ENCODE measurements around the gene FGGY.
"Not testable (repeated sequence)": the region's sequence is repeated elsewhere in the genome, so short reads cannot be mapped to it uniquely, and the experiment has no call there.

Gene FGGY

DNA sequence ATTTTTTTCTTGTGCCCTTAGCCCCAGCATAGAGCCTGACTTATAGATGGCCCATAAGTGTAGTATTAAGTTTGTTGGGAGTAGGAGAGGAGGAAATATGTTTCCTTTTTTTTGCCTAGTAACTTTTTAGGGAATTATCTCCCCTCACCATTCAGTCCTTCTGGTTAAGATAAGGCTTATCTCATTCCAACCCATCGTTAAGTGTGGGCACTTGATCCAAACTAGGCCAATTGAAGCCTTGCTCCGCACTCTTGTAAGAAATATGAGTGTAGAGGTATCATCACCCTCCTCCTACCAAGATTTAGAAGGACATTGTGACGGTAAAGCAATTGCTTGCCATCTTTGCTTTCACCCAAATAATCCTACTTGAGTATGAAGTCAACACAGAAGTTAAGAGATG, 8.8 kb upstream of the FGGY start:
- DNase-seq (ENCODE audit: low spot score), result no peak

DNA sequence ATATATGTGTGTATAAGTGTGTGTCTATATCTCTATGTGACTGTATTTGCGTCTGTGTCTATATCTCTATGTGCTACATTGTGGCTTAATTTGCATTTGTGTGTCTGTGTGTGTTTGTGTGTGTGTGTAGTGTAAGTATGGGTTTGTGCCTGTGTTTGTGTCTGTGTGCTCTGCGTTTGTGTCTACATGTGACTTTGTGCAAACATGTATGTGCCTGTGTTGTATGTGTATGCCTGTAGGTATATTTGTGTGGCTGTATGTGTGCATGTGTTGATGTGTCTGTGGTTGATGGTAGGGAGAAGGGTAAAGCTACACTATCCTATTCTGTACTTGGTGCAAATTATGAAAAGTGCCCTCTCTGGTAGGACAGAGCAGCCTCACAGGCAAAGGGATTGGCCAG, 7.3 kb upstream of the FGGY start:
- DNase-seq (ENCODE audit: low spot score), result no peak

DNA sequence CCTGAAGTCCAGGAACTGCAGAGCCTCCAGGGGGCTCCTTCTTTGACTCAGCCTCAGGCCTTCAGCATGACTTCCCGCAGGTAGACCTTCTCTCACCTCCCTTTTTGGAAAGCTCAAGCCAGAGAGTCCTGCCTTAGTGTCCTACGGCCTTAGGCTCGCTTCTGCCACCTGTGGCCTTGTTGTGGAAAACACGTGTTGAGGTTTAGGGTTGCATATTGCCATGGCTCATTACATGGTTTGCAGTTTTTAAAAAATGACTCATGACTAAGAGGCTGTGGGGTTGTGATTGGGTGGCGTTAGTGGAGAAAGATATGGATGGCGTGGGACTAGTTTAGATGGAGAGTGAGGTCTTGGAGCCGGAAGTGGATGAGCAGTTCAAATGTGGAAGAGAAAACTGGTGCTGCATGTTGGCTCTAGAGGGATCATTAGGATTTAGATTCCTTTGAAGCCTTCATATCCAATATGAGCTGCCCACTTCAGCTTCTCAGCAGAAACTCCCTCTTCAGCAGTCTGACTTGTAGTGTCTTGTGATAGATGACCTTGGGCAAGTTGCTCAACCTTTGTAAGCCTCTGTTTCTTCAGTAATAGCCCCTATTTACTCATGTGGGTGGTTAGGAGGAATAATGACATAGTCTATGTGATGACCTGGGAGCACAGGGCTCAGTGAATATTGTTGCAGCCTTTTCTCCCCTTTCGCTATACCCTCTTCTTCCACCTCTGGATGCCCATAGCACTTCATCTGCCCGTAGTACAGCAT, 6.5 kb upstream of the FGGY start:
- DNase-seq (ENCODE audit: low spot score), result peak; percentile 63

DNA sequence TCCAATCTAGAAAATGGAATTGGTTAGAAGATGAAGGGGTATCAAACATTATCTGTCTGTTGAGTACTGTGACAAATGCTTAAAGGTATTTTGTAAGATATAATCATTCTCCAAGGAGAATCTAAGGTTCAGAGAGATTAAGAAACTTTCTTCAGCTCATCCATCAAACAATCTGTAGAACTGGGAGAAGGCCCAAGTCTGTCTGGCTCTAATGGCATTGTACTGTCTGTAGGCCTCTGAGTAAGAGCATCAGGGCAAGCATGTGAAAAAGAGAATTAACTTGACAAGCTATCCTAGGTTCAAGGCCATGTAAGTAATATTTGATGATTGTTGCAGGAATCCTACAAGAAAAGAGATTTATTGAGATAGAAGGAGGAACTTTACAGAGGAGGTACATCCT, 5.3 kb upstream of the FGGY start:
- no peak for DNase-seq (ENCODE audit: low spot score)

DNA sequence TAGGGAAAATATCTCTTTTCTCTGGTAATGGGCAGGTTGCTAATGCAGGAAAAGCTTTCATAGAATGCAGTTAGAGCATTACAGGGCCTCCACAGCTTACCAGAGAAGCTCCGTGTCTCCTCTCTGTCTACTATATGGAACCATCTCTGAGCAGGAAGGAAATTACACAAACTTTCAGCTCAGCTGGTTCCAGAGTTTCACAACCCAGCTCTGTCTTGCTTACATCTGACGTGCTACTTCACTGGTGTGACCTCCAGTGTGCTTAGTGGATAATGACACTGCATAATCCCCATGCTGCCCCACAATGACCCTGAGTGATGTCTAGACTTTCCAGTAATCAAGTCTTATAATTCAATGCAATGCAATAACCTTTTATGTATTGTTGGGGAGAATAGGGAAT, 4.3 kb upstream of the FGGY start:
- no peak for DNase-seq (ENCODE audit: low spot score)

DNA sequence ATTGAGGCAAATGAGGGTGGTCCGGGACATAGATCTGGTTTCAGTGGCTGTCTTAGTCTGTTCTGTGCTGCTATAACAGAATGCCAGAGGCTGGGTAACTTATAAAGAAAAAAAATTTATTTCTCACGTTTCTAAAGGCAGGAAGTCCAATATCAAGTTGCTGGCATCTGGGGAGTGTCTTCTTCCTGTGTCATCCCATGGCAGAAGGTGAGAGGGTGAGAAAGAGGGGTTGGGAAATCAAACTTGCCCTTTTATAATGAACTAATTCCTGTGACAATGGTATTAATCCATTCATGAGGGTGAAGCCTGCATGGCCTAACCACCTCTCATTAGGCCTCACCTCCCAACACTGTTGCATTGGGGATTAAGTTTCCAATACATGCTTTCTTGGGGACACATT, 3.7 kb upstream of the FGGY start:
- DNase-seq (ENCODE audit: low spot score), result no peak

DNA sequence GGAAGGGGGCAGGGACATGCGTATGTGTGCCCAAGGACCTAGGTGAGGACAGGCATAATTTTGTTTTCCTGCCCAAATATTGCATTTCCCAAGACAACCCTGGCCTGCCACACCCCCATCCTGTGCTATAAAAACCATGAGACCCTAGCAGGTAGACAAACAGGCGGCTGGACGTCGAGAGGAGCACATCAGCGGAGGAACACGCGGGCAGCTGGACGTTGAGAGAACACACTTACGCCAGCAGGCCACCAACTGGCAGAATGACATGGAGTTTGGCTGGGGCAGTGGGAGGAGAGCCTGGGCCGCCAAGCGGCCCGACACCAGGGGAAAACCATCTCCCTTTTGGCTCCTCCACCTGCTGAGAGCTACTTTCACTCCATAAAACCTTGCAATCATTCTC, 3.0 kb upstream of the FGGY start:
- DNase-seq (ENCODE audit: low spot score), result no peak

DNA sequence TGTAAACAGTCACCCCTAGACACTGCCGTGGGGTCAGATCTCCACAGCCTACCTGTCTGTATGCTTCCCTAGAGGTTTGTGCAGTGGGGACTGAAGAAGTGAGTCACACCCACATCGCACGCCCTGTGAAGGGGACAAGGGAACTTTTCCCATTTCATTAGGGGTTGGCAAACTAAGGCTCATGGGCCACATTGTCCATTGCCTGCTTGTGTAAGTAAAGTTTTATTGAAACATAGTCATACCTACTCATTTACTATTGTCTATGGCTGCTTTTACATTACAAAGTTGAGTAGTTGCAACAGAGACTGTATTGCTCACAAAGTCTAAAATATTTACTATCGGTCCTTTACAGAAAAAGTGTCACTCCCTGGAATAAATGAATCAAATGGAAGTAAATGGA, 2.5 kb upstream of the FGGY start:
- DNase-seq (ENCODE audit: low spot score), result no peak

DNA sequence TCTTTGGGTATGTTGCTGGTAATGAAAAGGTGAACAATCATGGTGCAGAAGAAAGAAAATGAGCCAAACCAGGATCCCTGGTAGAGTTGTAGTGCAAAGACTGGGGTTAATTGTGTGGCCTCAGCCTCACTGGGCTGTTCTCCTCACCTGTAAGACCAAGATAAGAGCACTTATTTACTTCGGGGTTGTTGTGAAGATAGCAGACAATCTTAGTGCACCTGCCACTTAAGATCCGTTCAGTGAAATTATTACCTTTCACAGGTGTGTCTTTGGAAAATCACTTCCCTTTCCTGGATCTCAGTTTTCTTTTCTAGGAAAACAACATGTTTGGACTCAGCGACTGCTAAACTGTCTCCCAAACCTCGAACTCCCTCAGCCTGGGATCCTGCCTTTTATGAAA, 1.3 kb upstream of the FGGY start:
- DNase-seq (ENCODE audit: low spot score), result no peak

DNA sequence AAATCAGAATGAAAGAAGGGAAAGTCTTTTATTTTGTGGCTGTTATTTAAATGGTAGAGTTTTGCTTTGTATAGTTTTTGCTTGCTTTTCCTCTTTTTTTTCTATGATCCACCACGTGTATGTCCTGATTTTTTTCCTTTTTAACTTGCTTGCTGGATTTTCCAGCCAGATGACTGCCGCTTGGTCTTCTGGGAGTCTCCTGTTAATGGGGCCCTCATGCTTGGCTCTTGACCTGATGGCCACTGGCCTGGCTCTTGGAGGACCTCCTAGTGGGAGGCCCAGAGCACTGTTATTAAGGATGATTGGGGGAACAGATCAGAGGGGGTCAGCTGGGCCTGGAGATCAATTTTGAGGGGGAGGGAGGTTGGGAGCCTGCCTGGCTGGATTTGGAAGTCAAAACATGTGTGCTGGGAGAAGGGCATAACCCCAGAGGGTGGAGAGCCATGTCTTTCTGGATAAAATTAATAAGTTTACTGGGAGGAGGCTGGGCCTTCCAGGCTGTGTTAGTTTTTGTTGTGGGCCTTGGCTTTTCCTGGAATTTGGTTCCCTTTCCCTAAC, 1.2 kb downstream of the FGGY start:
- peak; percentile 32 for DNase-seq (ENCODE audit: low spot score)

DNA sequence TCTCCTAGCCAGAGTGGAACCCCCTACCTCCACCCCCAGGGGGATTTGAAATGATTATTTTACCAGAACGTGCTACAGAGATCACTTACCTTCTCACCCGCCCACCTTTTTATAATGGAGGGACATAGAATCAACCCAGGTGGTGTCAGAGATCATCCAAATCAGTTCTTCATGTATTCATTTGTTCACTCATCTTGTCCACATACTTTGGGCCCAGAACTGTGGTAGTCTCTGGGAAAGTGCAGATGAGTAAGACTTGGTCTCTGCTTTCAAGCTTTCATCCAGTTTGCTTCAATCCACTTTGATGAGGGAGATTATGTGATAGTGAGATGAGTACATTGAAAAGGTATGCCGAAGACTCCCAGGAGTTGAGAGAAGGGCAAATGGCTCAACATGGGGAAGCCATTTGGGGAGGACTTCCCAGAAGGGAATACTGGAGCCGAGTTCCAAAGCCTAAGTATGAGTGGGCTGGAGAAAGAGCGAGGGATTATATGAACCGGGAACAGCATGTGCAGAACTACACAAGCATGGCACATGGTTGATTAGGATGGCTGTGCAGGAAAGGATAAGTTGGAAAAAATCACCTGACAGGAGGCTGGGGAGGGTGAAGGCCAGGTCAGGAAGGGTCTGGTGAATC, 1.9 kb downstream of the FGGY start:
- no peak for DNase-seq (ENCODE audit: low spot score)

DNA sequence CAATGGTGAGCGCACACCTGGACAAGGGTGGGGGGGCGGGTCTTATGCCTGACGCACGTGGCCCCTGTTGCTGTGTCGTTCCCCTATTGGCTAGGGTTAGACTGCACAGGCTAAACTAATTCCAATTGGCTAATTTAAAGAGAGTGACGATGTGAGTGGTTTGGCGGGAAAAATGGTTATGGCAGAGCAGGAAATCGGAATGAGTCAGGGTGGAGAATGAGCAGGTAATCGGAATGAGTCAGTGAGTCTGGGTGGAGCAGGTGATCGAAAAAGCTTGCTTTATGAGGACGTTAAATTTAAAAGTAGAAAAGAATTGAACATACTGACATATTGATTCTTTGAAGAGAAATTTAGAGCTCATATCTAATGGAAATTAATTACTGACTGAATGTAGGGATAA, 2.8 kb downstream of the FGGY start:
- not testable (repeated sequence) for DNase-seq (ENCODE audit: low spot score)

DNA sequence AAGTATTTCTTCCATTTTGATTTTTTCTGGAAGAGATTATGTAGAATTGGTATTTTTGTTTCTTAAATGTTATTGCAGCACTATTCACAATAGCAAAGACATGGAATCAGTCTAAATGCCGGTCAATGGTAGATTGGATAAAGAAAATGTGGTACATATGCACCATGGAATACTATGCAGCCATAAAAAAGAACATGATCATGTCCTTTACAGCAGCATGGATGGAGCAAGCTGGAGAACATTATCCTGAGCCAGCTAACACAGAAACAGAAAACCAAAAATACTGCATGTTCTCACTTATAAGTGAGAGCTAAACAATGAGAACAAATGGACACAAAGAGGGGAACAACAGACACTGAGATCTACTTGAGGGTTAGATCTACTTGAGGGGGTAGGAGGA, 5.4 kb downstream of the FGGY start:
- DNase-seq (ENCODE audit: low spot score), result no peak

DNA sequence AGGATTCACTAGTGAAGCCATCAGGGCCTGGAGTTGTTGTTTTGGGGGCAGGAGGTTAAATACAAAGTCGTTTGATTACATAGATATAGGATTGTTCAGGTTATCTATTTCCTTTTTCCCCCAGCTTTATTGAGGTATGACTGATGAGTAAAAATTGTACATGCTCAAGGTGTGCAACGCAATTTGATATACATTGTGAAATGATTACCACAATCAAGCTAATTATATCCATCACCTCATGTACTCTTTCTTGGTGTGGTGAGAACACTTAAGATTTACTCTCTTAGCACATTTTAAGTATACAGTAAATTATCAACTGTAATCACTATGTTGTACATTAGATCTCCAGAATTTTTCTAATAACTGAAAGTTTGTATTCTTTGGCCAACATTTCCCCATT, 6.0 kb downstream of the FGGY start:
- DNase-seq (ENCODE audit: low spot score), result no peak

DNA sequence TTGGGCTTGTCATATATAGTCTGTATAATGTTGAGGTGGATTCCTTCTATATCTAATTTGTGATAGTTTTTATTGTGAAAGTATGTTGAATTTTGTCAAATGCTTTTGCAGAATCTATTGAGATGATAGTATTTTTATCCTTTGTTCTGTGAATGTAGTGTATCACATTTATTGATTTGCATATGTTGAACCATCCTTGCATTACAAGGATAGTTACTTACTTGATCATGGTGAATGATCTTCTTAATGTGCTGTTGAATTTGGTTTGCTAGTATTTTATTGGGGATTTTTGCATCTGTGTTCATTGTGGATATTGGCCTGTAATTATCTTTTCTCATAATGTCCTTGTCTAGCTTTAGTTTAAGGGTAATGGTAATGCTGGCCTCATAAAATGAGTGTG, 8.3 kb downstream of the FGGY start:
- no peak for DNase-seq (ENCODE audit: low spot score)

DNA sequence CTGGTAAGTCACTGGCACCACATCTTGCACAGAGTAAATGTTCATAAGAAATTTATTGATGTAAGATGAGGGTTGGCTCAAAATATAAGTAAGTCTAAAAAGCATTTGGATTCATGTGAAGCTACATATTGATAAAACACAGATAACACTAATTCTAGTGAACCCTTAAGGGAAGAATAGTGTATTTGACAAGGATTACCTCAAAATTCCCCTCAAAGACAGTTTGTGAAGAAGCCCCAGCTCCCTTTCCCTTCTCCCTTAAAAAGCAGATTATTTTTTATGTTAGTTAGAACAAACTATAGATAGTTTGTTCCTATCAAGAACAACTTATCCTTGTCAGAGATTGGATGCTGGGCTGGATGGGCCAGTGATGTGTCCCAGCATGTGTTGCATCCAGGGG, 10.7 kb downstream of the FGGY start:
- no peak for DNase-seq (ENCODE audit: low spot score)

DNA sequence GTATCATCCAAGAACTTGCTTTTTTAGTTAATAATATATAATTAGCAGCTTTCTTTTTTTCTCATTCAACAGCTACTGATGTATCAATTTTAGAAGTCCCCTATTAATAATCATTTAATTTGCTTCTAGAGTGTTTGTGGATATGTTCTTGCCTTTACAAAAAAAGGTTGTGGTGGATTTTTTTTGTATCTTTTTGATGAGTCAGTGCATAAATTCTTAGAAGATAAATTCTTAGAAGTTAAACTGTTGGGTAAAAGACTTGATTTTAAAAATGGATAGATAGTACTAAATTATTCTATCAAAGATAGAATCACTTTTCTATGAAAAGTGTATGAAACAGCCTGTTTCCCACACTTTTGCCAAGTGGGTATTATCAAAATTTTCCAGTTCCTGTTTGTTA, 11.9 kb downstream of the FGGY start:
- no peak for DNase-seq (ENCODE audit: low spot score)

DNA sequence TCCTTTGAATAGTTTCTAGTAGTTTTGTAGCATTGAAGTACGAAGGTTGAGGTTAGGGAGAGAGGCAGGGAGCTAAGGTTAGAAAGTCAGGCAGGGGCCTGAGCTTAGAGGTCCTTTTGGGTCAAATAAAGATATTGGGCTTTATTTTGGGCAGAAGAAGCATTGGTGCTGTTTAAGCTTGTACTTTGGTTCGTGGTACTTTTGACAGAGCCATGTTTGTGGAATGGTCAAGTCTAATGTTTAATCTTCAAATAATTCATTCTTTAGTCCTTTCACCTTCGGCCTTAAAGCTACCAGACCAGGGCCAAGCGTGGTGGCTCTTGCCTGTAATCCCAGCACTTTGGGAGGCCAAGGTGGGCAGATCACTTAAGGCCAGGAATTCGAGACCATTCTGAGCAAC, 12.5 kb downstream of the FGGY start:
- no peak for DNase-seq (ENCODE audit: low spot score)

DNA sequence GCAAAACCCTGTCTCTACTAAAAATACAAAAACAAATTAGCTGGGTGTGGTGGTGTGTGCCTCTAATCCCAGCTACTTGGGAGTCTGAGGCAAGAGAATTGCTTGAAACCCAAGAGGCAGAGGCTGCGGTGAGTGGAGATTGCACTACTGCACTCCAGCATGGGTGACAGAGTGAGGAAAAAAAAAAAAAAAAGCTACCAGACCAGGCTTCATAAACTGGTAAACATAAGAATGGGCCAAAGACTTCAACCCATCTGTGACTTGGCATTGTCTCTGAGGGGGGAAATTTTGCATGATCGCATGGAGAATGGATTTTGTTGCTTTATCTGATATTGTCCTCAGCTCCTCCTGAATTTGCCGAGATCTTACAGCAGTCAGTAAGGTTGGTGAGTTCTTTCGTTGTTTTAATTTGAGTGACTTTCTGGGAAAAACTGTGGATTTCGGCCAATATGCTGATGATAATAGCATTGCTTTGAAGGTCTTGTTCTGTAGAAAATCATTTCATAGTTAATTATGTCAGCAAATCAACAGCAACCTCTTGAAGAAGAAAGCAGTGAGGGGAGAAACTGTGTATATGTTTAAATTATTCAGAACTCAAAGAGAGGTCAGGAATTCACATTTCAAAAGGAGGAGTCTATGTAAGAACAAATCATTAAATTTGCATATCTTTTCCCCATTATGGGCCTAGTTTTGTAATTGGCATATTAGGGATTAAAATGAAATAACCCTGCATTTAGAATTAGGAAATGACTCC, 13.1 kb downstream of the FGGY start:
- no peak for DNase-seq (ENCODE audit: low spot score)

DNA sequence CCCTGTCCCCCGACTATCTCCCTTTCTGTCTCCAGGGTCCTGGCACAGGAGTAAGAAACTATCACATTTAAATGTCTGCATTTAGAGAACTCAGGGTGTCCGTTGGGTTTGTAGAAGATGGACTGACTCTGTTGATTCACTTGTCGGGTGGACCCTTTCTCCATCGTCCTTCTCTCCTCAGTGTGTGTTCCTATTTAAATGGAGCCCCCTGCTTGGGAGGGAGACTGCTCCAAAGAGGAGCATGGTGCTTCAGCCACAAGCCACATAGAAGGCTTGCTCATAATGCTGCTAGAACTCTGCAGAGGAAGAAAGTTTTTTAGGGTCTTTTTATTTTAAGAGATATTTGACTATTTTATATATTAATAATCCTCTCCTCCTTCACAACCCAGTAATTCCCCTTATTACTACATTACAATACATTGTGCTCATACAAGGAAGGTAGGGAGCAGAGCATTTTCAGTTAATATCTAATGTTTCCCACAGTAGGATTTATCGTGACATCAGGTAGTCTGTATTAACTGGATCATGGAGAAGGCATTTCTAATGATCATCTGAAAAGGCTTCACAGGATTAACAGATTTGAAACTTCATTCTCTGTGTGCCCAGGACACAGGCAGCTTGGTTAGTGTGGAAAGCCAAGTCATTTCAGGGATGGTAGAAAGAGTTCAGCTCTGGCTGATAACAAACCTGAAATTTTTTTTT, 13.8 kb downstream of the FGGY start:
- no peak for DNase-seq (ENCODE audit: low spot score)

DNA sequence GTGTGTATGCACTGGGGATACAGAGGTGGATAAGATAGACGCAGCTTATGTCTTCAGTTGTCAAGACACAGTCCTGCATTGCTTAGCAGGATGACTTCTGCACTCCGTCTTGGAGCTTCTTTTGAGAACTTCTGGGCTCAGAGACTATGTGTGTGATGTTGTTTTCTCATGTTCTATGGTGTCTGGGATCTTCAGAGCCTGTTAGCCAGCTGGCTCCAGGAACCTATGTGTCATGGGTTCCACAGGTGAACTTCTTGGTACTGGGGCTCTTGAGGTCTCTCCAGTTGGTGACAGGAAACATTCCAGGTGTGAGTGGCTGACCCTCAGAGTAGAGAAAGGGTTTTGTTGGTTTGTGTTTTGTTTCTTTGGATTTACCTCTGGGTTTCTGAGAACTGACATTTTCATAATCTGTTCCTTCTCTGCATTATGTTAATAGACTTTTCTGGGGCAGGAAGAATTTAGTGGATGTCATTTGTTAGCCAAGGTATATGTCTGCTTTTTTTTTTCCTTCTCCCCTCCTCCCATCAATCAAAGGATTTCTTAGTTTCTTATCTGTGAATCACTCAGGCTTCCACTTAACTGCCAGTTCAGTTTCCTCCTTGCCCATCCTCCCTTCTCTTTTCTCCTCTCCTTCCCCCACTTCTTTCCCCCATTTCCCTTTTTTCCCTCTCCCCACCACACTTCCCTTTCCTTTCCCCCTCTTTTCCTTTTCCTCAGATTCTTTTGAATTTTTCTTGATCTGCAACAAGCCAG, 18.1 kb downstream of the FGGY start:
- no peak for DNase-seq (ENCODE audit: low spot score)
